B cell (primary cell): ENCODE data around the gene CATSPERB.

Experiments used
- CTCF ChIP-seq: fragments of 200-600 bp; IDR thresholded peaks from one replicate; pipeline ENCODE4 v1.8.0; 2022; ENCODE audit warnings: antibody characterized with exemption, mild to moderate bottlenecking
- EZH2 ChIP-seq: IDR thresholded peaks from 2 replicates; pipeline ENCODE4 v1.6.1; 2012; ENCODE audit warnings: borderline replicate concordance, low read depth, mild to moderate bottlenecking, moderate library complexity, low read length; ENCODE audit not compliant: insufficient read depth, poor library complexity, severe bottlenecking

GRCh38 chr14:91685600-91685999 is 46.3 kb downstream of the CATSPERB start:
- TF ChIP-seq CTCF (no peak), EZH2 (no peak)
